ENCODE measurements around the gene KCNT2. TPM values are rescaled to one million over a fixed set of nuclear protein-coding genes. Genes with fewer than 3 reads are reported as not detected.

The KCNT2 gene
- total RNA-seq, 2 experiments from 2014 or later: not detected

- DNase-seq: no peak
- H3K9me3 Mint-ChIP-seq: no peaks in the 10 kb centered on the region
- H3K36me3 Mint-ChIP-seq (ENCODE audit: low read depth): no peaks in the 10 kb centered on the region
- no peaks in the 10 kb centered on the region for H3K4me1 Mint-ChIP-seq
- H3K27ac Mint-ChIP-seq: no peak overlapping the region
- POLR2A ChIA-PET: no interaction called here
- H3K4me3 Mint-ChIP-seq: no peak overlapping the region
- no peaks in the 10 kb centered on the region for H3K27me3 Mint-ChIP-seq
- CTCF ChIA-PET: no interaction called here
Measured at GRCh38 chr1:196481616-196482015, 126.6 kb downstream of the KCNT2 start.

GRCh38 chr1:196477262-196477661 lies 131.0 kb downstream of the KCNT2 start:
- ChIA-PET CTCF (no interaction called here), POLR2A (no interaction called here)
- Mint-ChIP-seq H3K4me1 (no peaks in the 10 kb centered on the region), H3K36me3 (ENCODE audit: low read depth) (no peaks in the 10 kb centered on the region), H3K27me3 (no peaks in the 10 kb centered on the region), H3K9me3 (no peaks in the 10 kb centered on the region), H3K4me3 (no peak overlapping the region), H3K27ac (no peak overlapping the region)
- DNase-seq: no peak

- Mint-ChIP-seq H3K4me1 (no peaks in the 10 kb centered on the region), H3K27me3 (no peaks in the 10 kb centered on the region), H3K9me3 (no peaks in the 10 kb centered on the region), H3K27ac (no peak overlapping the region), H3K36me3 (ENCODE audit: low read depth) (no peaks in the 10 kb centered on the region), H3K4me3 (no peak overlapping the region)
- no peak for DNase-seq
- CTCF ChIA-PET: no interaction called here
- POLR2A ChIA-PET: no interaction called here
Measured at GRCh38 chr1:196467230-196467925, 140.9 kb downstream of the KCNT2 start.

- H3K27ac Mint-ChIP-seq: no peak overlapping the region
- ChIA-PET POLR2A (no interaction called here), CTCF (no interaction called here)
- H3K27me3 Mint-ChIP-seq: no peaks in the 10 kb centered on the region
- no peak for DNase-seq
- no peaks in the 10 kb centered on the region for H3K4me1 Mint-ChIP-seq
- no peak overlapping the region for H3K4me3 Mint-ChIP-seq
- no peaks in the 10 kb centered on the region for H3K36me3 Mint-ChIP-seq (ENCODE audit: low read depth)
- H3K9me3 Mint-ChIP-seq: no peaks in the 10 kb centered on the region
Measured at GRCh38 chr1:196466654-196467053, 141.6 kb downstream of the KCNT2 start.

GRCh38 chr1:196466166-196466565 lies 142.1 kb downstream of the KCNT2 start:
- Mint-ChIP-seq H3K4me1 (no peaks in the 10 kb centered on the region), H3K36me3 (ENCODE audit: low read depth) (no peaks in the 10 kb centered on the region), H3K4me3 (no peak overlapping the region), H3K27ac (no peak overlapping the region), H3K27me3 (no peaks in the 10 kb centered on the region), H3K9me3 (no peaks in the 10 kb centered on the region)
- ChIA-PET POLR2A (no interaction called here), CTCF (no interaction called here)
- no peak for DNase-seq

- Mint-ChIP-seq H3K36me3 (ENCODE audit: low read depth) (no peaks in the 10 kb centered on the region), H3K4me1 (no peaks in the 10 kb centered on the region)
- POLR2A ChIA-PET: no interaction called here
Measured at GRCh38 chr1:196464480-196464941, 143.7 kb downstream of the KCNT2 start.

GRCh38 chr1:196462086-196462485 lies 146.2 kb downstream of the KCNT2 start:
- CTCF ChIA-PET: no interaction called here
- Mint-ChIP-seq H3K36me3 (ENCODE audit: low read depth) (no peaks in the 10 kb centered on the region), H3K4me1 (no peaks in the 10 kb centered on the region)

More at GRCh38 chr1:196464480-196464941, 143.7 kb downstream of the KCNT2 start:
- Mint-ChIP-seq H3K27ac (no peak overlapping the region), H3K4me3 (no peak overlapping the region), H3K9me3 (no peaks in the 10 kb centered on the region), H3K27me3 (no peaks in the 10 kb centered on the region)
- no peak for DNase-seq
- CTCF ChIA-PET: no interaction called here

GRCh38 chr1:196461521-196461920 lies 146.7 kb downstream of the KCNT2 start:
- ChIA-PET CTCF (no interaction called here), POLR2A (no interaction called here)
- Mint-ChIP-seq H3K27me3 (no peaks in the 10 kb centered on the region), H3K27ac (no peak overlapping the region), H3K36me3 (ENCODE audit: low read depth) (no peaks in the 10 kb centered on the region), H3K4me3 (no peak overlapping the region), H3K4me1 (no peaks in the 10 kb centered on the region), H3K9me3 (no peaks in the 10 kb centered on the region)
- DNase-seq: no peak

More at GRCh38 chr1:196462086-196462485, 146.2 kb downstream of the KCNT2 start:
- Mint-ChIP-seq H3K27ac (no peak overlapping the region), H3K27me3 (no peaks in the 10 kb centered on the region), H3K4me3 (no peak overlapping the region), H3K9me3 (no peaks in the 10 kb centered on the region)
- no peak for DNase-seq
- POLR2A ChIA-PET: no interaction called here

- Mint-ChIP-seq H3K36me3 (ENCODE audit: low read depth) (no peaks in the 10 kb centered on the region), H3K27me3 (no peaks in the 10 kb centered on the region), H3K4me3 (no peak overlapping the region), H3K27ac (no peak overlapping the region), H3K9me3 (no peaks in the 10 kb centered on the region), H3K4me1 (no peaks in the 10 kb centered on the region)
- POLR2A ChIA-PET: no interaction called here
- no peak for DNase-seq
- CTCF ChIA-PET: no interaction called here
Measured at GRCh38 chr1:196459383-196459782, 148.9 kb downstream of the KCNT2 start.

- Mint-ChIP-seq H3K36me3 (ENCODE audit: low read depth) (no peaks in the 10 kb centered on the region), H3K4me3 (no peak overlapping the region), H3K27ac (no peak overlapping the region), H3K9me3 (no peaks in the 10 kb centered on the region), H3K4me1 (no peaks in the 10 kb centered on the region), H3K27me3 (no peaks in the 10 kb centered on the region)
- DNase-seq: no peak
- CTCF ChIA-PET: no interaction called here
- POLR2A ChIA-PET: no interaction called here
Measured at GRCh38 chr1:196454792-196455191, 153.4 kb downstream of the KCNT2 start.

- Mint-ChIP-seq H3K9me3 (no peaks in the 10 kb centered on the region), H3K27me3 (no peaks in the 10 kb centered on the region), H3K4me1 (no peaks in the 10 kb centered on the region), H3K36me3 (ENCODE audit: low read depth) (no peaks in the 10 kb centered on the region), H3K4me3 (no peak overlapping the region), H3K27ac (no peak overlapping the region)
- no peak for DNase-seq
- ChIA-PET CTCF (no interaction called here), POLR2A (no interaction called here)
Measured at GRCh38 chr1:196451103-196451502, 157.1 kb downstream of the KCNT2 start.

- Mint-ChIP-seq H3K4me1 (no peaks in the 10 kb centered on the region), H3K27ac (no peak overlapping the region), H3K4me3 (no peak overlapping the region), H3K9me3 (no peaks in the 10 kb centered on the region), H3K27me3 (no peaks in the 10 kb centered on the region), H3K36me3 (ENCODE audit: low read depth) (no peaks in the 10 kb centered on the region)
- CTCF ChIA-PET: no interaction called here
- POLR2A ChIA-PET: no interaction called here
- DNase-seq: no peak
Measured at GRCh38 chr1:196450143-196451095, 157.8 kb downstream of the KCNT2 start.

- H3K27ac Mint-ChIP-seq: no peak overlapping the region
- H3K9me3 Mint-ChIP-seq: no peaks in the 10 kb centered on the region
- ChIA-PET CTCF (no interaction called here), POLR2A (no interaction called here)
- no peaks in the 10 kb centered on the region for H3K36me3 Mint-ChIP-seq (ENCODE audit: low read depth)
- H3K27me3 Mint-ChIP-seq: no peaks in the 10 kb centered on the region
- H3K4me3 Mint-ChIP-seq: no peak overlapping the region
- H3K4me1 Mint-ChIP-seq: no peaks in the 10 kb centered on the region
- DNase-seq: no peak
Measured at GRCh38 chr1:196449460-196449859, 158.8 kb downstream of the KCNT2 start.

- no peak for DNase-seq
- CTCF ChIA-PET: no interaction called here
- Mint-ChIP-seq H3K27ac (no peak overlapping the region), H3K4me3 (no peak overlapping the region), H3K36me3 (ENCODE audit: low read depth) (no peaks in the 10 kb centered on the region), H3K4me1 (no peaks in the 10 kb centered on the region), H3K9me3 (no peaks in the 10 kb centered on the region), H3K27me3 (no peaks in the 10 kb centered on the region)
- POLR2A ChIA-PET: no interaction called here
Measured at GRCh38 chr1:196445775-196446174, 162.5 kb downstream of the KCNT2 start.
